ENCODE data around the gene MACROD2. TPM values are rescaled to one million over a fixed set of nuclear protein-coding genes. Genes with fewer than 3 reads are reported as not detected.

Gene MACROD2
- total RNA-seq, 6 experiments from 2014 or later = 0.05 to 0.57 (median 0.11) TPM; not detected in 1

DNA sequence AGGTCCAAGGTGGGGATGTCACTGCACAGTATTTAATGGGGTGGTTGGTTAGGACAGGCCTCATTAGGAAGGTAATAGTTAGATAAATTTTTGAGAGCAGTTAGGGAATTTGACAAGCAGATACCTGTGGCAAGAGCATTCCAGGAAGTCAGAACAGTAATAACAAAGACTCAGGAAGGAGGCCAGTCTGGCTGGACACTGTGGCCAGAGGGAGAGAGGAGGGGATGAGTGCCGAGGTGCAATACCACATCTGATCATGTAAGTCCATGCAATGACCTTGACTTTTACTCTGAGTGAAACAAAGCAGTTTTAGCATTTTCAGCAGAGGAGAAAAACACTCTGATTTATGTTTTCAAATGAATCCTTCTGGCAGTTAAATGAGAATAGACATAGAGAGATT, 1332.8 kb downstream of the MACROD2 start:
- H3K4me1 Mint-ChIP-seq (ENCODE audit: low read depth) = no peaks in the 10 kb centered on the region
- TF ChIP-seq, protein P1, sequence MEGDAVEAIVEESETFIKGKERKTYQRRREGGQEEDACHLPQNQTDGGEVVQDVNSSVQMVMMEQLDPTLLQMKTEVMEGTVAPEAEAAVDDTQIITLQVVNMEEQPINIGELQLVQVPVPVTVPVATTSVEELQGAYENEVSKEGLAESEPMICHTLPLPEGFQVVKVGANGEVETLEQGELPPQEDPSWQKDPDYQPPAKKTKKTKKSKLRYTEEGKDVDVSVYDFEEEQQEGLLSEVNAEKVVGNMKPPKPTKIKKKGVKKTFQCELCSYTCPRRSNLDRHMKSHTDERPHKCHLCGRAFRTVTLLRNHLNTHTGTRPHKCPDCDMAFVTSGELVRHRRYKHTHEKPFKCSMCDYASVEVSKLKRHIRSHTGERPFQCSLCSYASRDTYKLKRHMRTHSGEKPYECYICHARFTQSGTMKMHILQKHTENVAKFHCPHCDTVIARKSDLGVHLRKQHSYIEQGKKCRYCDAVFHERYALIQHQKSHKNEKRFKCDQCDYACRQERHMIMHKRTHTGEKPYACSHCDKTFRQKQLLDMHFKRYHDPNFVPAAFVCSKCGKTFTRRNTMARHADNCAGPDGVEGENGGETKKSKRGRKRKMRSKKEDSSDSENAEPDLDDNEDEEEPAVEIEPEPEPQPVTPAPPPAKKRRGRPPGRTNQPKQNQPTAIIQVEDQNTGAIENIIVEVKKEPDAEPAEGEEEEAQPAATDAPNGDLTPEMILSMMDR (IDR thresholded peaks at IDR 0.05) = no peak
- H3K9me3 Mint-ChIP-seq = peaks cover 36% of the 10 kb centered on the region
- no peak overlapping the region for H3K4me3 Mint-ChIP-seq
- H3K27ac Mint-ChIP-seq = no peak overlapping the region
- peaks cover 2% of the 10 kb centered on the region for H3K27me3 Mint-ChIP-seq (ENCODE audit: insufficient read depth)
- no peaks in the 10 kb centered on the region for H3K36me3 Mint-ChIP-seq (ENCODE audit: low read depth)
- no peak for DNase-seq

DNA sequence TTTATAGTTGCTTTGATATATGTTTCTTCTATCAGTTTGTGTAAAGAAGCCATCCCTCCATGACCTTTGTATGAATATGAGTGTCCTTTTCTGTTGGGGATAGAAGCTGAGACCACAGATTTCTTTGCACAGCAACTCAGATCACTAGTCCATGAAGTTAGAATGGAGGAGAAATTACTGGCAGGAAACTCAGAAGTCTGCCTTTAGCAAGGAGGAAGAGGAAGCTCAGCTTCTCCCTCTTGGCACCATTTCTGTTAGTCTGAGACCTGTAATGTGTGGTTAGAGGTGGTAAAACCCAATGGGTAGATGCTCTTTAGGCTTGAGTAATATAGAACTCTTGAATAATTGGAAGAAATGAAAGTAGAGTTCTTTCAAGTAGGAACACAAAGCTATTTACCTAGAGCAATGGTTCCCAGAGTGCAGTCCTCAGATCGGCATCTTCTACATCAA, 1337.4 kb downstream of the MACROD2 start:
- DNase-seq = no peak
- H3K27ac Mint-ChIP-seq = no peak overlapping the region
- H3K4me1 Mint-ChIP-seq (ENCODE audit: low read depth) = no peaks in the 10 kb centered on the region
- H3K36me3 Mint-ChIP-seq (ENCODE audit: low read depth) = no peaks in the 10 kb centered on the region
- no peaks in the 10 kb centered on the region for H3K27me3 Mint-ChIP-seq (ENCODE audit: insufficient read depth)
- TF ChIP-seq, protein P1 (IDR thresholded peaks at IDR 0.05) = no peak
- H3K4me3 Mint-ChIP-seq = no peak overlapping the region
- H3K9me3 Mint-ChIP-seq = peaks cover 34% of the 10 kb centered on the region

DNA sequence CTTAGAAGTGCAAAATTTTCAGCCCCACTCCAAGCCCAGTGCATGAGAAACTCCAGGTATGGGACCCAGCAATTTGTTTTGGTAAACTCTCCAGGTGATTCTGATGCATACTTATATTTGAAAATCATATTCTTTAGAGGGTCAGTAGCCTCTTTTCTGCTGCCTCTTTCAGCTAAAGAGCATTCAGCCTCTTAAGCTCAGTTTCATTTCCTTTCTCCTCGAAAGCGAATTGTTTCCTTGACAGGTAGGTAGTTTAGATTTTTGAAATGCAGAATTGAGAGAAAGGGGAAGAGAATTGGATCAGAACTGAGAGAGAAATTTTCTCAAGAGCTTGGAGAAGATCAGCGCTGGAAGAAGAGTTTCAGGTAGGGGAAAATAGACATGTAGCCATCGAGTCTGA, 1337.9 kb downstream of the MACROD2 start:
- Mint-ChIP-seq H3K9me3 (peaks cover 34% of the 10 kb centered on the region), H3K27ac (no peak overlapping the region)
- TF ChIP-seq, protein P1 (IDR thresholded peaks at IDR 0.05) = no peak

DNA sequence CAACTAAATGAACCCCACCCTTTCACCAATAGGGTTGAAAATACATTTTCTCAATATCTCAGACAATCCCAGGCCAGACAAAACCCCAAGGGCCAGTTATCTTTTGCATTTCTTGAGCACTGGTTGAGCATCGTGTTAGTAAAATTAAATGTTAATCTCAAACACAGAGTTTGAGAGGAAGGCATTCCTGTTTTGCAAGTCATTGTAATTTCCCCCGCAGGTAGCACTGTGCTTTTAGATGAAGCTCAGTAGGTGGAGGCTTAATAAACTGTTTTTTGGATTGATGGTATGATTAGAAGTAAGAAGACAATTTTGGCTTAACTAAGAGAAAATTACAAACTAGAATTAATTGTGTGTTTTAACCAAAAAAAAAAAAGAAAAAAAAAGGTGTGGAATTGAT, 1340.7 kb downstream of the MACROD2 start:
- H3K27ac Mint-ChIP-seq = no peak overlapping the region
- no peak overlapping the region for H3K4me3 Mint-ChIP-seq
- no peaks in the 10 kb centered on the region for H3K4me1 Mint-ChIP-seq (ENCODE audit: low read depth)
- no peaks in the 10 kb centered on the region; the same call in 1 of the 2 replicates for H3K36me3 Mint-ChIP-seq (ENCODE audit: low read depth)
- no peaks in the 10 kb centered on the region for H3K27me3 Mint-ChIP-seq (ENCODE audit: insufficient read depth)
- peaks cover 42% of the 10 kb centered on the region for H3K9me3 Mint-ChIP-seq
- TF ChIP-seq, protein P1 (IDR thresholded peaks at IDR 0.05) = no peak
- DNase-seq = no peak

More for the DNA sequence above, 1337.9 kb downstream of the MACROD2 start:
- Mint-ChIP-seq H3K4me3 (no peak overlapping the region), H3K36me3 (ENCODE audit: low read depth) (no peaks in the 10 kb centered on the region), H3K27me3 (ENCODE audit: insufficient read depth) (no peaks in the 10 kb centered on the region), H3K4me1 (ENCODE audit: low read depth) (no peaks in the 10 kb centered on the region)
- DNase-seq = no peak

DNA sequence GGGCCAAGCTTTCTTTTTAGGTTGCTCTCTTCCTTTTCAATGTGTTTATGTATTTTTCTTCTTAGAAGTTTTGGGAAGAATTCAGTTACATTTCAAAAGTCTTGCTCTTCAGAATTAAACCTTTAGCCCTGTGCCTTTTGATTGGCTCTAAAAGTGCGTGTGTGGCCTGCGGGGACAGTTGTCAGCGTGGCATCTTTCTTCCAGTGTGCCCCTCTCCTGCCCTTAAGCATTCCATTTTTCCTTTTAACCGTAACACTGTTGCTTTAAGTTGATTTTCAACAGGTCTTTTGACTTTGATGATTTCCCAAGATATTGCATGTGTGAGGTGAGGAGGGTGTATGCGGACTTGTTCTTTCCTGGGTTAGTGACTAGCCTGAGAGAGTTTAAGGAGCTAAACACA, 1341.2 kb downstream of the MACROD2 start:
- H3K4me3 Mint-ChIP-seq = no peak overlapping the region
- TF ChIP-seq, protein P1 (IDR thresholded peaks at IDR 0.05) = no peak
- H3K9me3 Mint-ChIP-seq = peaks cover 42% of the 10 kb centered on the region
- no peaks in the 10 kb centered on the region for H3K27me3 Mint-ChIP-seq (ENCODE audit: insufficient read depth)
- DNase-seq = no peak
- no peaks in the 10 kb centered on the region; the same call in 1 of the 2 replicates for H3K36me3 Mint-ChIP-seq (ENCODE audit: low read depth)
- no peaks in the 10 kb centered on the region for H3K4me1 Mint-ChIP-seq (ENCODE audit: low read depth)
- no peak overlapping the region for H3K27ac Mint-ChIP-seq

DNA sequence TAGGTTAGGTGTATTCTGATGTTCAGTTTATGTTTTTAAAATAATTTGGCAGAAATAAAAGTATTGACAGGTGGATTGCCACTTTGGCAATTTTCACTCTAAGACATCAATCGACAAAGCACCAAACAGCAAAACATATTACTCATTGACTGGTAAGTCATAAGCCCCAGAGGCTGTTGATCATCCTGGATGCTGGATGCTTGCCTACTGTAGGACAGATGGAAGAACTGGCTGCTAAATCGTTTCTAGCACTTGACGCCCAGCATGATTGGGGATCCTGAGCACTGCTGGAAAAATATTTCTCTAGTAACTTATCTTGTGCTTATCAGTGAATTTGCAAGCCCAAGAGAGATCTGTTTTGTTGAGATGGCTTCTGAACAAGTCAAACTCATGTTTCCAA, 1343.9 kb downstream of the MACROD2 start:
- no peak for DNase-seq
- H3K4me3 Mint-ChIP-seq = no peak overlapping the region
- H3K36me3 Mint-ChIP-seq (ENCODE audit: low read depth) = no peaks in the 10 kb centered on the region; the same call in 1 of the 2 replicates
- TF ChIP-seq, protein P1 (IDR thresholded peaks at IDR 0.05) = no peak
- H3K9me3 Mint-ChIP-seq = peaks cover 35% of the 10 kb centered on the region
- no peaks in the 10 kb centered on the region for H3K4me1 Mint-ChIP-seq (ENCODE audit: low read depth)
- H3K27ac Mint-ChIP-seq = no peak overlapping the region
- H3K27me3 Mint-ChIP-seq (ENCODE audit: insufficient read depth) = no peaks in the 10 kb centered on the region
